Astrocyte of the cerebellum (primary cell): ENCODE measurements around the gene LMF1.

Experiments used
- DNase-seq: peaks from one replicate; pipeline ENCODE4 v3.0.0-alpha.2; 2011; ENCODE audit warnings: low read depth
- H3K4me3 ChIP-seq: 2 replicates; pipeline ENCODE4 v1.5.1; 2011; ENCODE audit warnings: mild to moderate bottlenecking, low read depth, low read length, moderate library complexity
- CTCF ChIP-seq: IDR thresholded peaks from 2 replicates; pipeline ENCODE4 v1.5.1; 2012; ENCODE audit warnings: low read length, low read depth, moderate library complexity, mild to moderate bottlenecking; ENCODE audit errors: missing control alignments
- in situ Hi-C: cut with HindIII; loops from 2 replicates; pipeline ENCODE4 v1.10.0; 2017; ENCODE audit warnings: low sequenced_read_pairs

Gene LMF1

DNA sequence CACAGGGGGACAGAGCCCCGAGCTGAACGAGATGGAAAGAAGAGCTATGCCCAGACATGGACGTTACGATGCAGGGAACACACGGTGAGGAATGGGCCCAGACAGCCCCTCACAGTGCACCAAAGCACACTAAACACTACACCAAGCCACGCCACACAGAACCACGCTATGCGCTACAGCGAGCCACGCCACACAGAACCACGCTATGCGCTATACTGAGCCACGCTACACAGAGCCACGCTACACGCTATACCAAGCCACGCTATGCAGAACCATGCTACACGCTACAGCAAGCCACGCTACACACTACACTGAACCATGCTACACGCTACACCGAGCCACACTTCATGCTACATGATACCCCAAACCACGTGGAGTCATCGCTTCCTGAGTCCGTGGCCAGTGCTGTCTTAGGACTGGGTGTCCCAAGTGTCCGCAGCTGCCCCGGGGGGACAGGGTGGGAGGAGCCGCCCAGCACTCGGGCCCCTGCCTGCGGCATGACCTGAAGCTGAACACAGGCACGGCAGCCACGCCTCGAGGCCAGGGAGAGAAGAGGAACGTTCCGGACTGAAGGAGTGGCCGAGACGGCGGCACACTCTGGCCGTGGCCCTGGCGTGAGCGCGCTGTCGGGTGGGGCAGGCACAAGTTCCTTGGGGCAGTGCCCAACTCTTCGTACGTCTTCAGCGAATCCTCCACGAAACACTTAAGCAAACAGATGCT, 61.3 kb downstream of the LMF1 start:
- H3K4me3 ChIP-seq, result no peak overlapping the region
- TF ChIP-seq CTCF, result no peak
- no peak for DNase-seq
- in situ Hi-C loops, result no loop called here

GRCh38 chr16:908526-909155, 62.1 kb downstream of the LMF1 start:
- in situ Hi-C loops, result no loop called here
- no peak for TF ChIP-seq CTCF
- H3K4me3 ChIP-seq, result no peak overlapping the region
- DNase-seq, result no peak

DNA sequence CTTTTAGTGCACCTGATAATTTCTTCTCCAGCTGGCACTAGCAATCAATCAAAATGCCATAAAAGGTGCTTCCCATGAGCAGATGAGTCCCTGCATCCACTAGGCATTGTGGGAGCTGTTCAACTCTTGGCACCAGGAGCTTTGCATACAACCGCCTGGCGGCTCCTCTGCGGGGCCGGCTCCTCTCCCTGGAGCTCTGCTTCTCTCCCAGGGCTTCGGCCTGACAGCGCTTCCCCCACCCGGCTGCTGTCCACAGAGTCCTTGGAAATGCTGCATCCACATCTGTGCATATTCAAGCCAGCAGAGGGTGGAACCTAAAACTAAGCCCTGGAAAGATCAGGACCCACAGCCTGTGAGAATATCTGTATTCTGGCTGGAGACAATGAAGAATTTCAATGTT, 62.9 kb downstream of the LMF1 start:
- no peak overlapping the region for H3K4me3 ChIP-seq
- DNase-seq, result no peak
- no peak for TF ChIP-seq CTCF
- in situ Hi-C loops, result no loop called here

- DNase-seq, result no peak
- in situ Hi-C loops, result no loop called here
- TF ChIP-seq CTCF, result no peak
- no peak overlapping the region for H3K4me3 ChIP-seq
Observed at GRCh38 chr16:907361-907760, 63.4 kb downstream of the LMF1 start.

GRCh38 chr16:906296-906695, 64.5 kb downstream of the LMF1 start:
- no peak for DNase-seq
- no peak overlapping the region for H3K4me3 ChIP-seq
- in situ Hi-C loops, result no loop called here
- no peak for TF ChIP-seq CTCF

- in situ Hi-C loops, result no loop called here
- no peak for DNase-seq
- TF ChIP-seq CTCF, result no peak
Observed at GRCh38 chr16:901715-902601, 68.8 kb downstream of the LMF1 start.

More at GRCh38 chr16:901715-902601, 68.8 kb downstream of the LMF1 start:
- no peak overlapping the region for H3K4me3 ChIP-seq
